Mesodermal cell (in vitro differentiated cells): Measurements from ENCODE around the gene HBS1L.

Experiments used
- H3K27ac ChIP-seq: 2 replicates; pipeline ENCODE4 v1.7.0; 2013; ENCODE audit warnings: mild to moderate bottlenecking, low read depth, low read length, moderate library complexity; ENCODE audit not compliant: severe bottlenecking
- H3K36me3 ChIP-seq: 2 replicates; pipeline ENCODE4 v1.7.1; 2013; ENCODE audit warnings: mild to moderate bottlenecking, low read length, moderate library complexity; ENCODE audit not compliant: control insufficient read depth, insufficient read depth
- H3K4me1 ChIP-seq: one replicate; pipeline ENCODE4 v1.7.1; 2013; ENCODE audit warnings: mild to moderate bottlenecking, low read length; ENCODE audit not compliant: insufficient read depth, control insufficient read depth, poor library complexity, severe bottlenecking
- H3K4me3 ChIP-seq: 2 replicates; pipeline ENCODE4 v1.7.0; 2013; ENCODE audit warnings: low read length, control low read depth, mild to moderate bottlenecking; ENCODE audit not compliant: insufficient read depth, poor library complexity, severe bottlenecking; ENCODE audit errors: extremely low read depth
- H3K9me3 ChIP-seq: 2 replicates; pipeline ENCODE4 v1.7.1; 2013; ENCODE audit warnings: mild to moderate bottlenecking, low read length, moderate library complexity; ENCODE audit not compliant: control insufficient read depth
- WGBS, 2 experiments: methylation state at CpG; one replicate each; pipeline ENCODE4 v1.1.5; 2013; ENCODE audit warnings: missing lambda C conversion rate in 2 of 2; ENCODE audit not compliant: insufficient coverage in 2 of 2; 5-methylcytosine and 5-hydroxymethylcytosine counted together

HBS1L gene

DNA sequence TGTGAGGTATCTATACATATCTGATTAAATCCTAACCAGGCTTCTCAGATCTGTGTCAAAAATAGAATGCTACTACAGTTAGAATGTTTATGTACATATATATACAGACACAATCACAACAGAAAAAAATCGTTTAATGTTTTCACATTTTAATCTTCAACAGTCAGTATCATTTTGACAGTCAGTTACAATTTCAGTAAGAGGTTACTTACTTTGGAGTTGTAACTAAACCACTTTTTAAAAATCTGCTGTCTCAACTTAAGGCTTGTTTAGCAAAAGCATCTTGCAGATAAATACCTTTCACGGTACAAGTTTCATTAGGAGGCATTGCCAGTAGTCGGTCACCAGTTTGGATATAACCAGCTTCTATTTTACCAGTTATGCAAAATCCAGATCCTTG is 72.5 kb downstream of the HBS1L start:
- Histone ChIP-seq H3K36me3 (peaks cover 27% of the 10 kb centered on the region), H3K27ac (no peak overlapping the region), H3K4me1 (peaks cover 3% of the 10 kb centered on the region), H3K9me3 (no peaks in the 10 kb centered on the region), H3K4me3 (no peak overlapping the region)
- 87 to 94% methylated on average over 2 of the region's 3 CpGs for WGBS, 2 experiments

DNA sequence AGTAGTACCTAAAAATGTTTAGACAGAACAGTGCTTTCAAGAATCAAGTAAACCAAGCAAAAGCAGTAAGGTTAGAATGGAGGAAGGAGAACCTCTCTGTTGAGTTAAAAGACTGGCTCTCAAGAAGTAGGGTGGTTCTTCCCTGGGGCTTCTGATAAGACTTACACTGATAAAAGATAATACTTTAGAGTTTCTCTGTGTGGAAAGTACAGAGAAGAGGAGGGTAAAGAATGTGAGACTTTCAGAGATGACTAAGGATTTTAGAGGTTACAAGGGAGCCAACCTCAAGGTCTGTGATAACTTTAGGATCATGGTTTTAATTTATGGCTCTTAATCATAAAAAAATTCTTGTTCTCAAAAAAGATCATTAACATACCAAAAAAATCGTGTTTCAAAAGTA is 73.8 kb downstream of the HBS1L start:
- peaks cover 3% of the 10 kb centered on the region for H3K4me1 ChIP-seq
- no peak overlapping the region for H3K4me3 ChIP-seq
- H3K9me3 ChIP-seq, result no peaks in the 10 kb centered on the region
- no CpG with 5 or more reads among the region's 1 CpG for WGBS, 2 experiments
- peaks cover 33% of the 10 kb centered on the region for H3K36me3 ChIP-seq
- no peak overlapping the region for H3K27ac ChIP-seq

DNA sequence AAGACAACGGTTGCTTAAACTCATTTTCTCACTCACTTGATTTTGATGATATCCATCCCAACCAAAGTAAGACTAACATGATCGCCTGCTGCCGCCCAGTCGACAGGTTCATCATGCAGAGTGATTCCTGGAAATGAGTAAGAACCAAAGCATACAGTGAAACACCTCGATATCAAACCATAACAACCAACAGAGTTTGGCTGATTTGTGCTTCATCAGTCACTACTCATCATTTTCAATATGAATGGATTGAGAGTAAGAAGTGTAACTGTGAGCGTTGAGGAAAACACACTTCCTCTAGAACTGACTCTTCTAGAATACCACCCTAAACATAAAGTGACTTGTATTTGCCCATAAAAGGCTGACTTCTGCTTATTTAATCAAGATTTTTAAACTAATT is 75.5 kb downstream of the HBS1L start:
- H3K36me3 ChIP-seq, result peaks cover 35% of the 10 kb centered on the region
- no peak overlapping the region for H3K27ac ChIP-seq
- H3K4me3 ChIP-seq, result no peak overlapping the region
- 100% methylated on average over 3 to 4 of the region's 6 CpGs for WGBS, 2 experiments
- no peaks in the 10 kb centered on the region for H3K9me3 ChIP-seq
- H3K4me1 ChIP-seq, result peaks cover 3% of the 10 kb centered on the region

DNA sequence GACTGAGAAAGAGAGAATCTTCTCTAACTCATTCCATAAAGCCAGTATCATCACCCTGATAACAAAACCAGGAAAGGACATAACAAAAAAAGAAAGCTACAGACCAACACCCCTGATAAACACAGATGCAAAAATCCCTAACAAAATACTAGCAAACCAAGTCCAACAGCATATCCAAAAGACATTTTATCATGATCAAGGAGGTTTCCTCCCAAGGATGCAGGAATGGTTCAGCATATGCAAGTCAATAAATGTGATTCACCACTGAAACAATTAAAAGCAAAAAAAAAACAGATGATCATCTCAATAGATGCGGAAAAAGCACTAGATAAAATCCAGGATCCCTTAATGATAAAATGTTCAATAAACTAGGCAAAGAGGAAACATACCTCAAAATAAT is 80.3 kb downstream of the HBS1L start:
- no peaks in the 10 kb centered on the region for H3K4me1 ChIP-seq
- H3K36me3 ChIP-seq, result peaks cover 24% of the 10 kb centered on the region
- H3K9me3 ChIP-seq, result no peaks in the 10 kb centered on the region
- no CpG with 5 or more reads among the region's 1 CpG for WGBS, 2 experiments
- H3K4me3 ChIP-seq, result no peak overlapping the region
- no peak overlapping the region for H3K27ac ChIP-seq

DNA sequence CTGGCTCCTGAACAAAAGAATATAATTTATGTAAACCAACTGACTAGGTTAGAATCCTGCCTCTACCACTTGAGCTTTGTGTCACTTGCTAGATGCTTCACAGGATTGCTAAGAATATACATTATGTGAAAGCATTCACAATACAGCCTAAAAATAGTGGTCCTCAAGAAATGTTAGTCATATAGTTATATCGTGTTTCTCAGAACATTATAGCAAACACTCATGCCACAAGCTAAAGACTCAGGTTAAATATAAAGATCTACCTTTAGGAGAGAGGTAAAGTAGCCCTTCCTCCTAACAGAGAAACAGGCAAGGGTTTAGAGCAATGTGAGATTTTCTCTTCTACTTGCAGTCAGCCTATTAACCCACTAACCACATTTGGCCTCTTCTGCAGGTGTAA is 86.9 kb downstream of the HBS1L start:
- Histone ChIP-seq H3K36me3 (peaks cover 15% of the 10 kb centered on the region), H3K4me3 (no peak overlapping the region), H3K4me1 (no peaks in the 10 kb centered on the region), H3K27ac (no peak overlapping the region), H3K9me3 (no peaks in the 10 kb centered on the region)
- WGBS, 2 experiments, result no CpG with 5 or more reads among the region's 1 CpG

DNA sequence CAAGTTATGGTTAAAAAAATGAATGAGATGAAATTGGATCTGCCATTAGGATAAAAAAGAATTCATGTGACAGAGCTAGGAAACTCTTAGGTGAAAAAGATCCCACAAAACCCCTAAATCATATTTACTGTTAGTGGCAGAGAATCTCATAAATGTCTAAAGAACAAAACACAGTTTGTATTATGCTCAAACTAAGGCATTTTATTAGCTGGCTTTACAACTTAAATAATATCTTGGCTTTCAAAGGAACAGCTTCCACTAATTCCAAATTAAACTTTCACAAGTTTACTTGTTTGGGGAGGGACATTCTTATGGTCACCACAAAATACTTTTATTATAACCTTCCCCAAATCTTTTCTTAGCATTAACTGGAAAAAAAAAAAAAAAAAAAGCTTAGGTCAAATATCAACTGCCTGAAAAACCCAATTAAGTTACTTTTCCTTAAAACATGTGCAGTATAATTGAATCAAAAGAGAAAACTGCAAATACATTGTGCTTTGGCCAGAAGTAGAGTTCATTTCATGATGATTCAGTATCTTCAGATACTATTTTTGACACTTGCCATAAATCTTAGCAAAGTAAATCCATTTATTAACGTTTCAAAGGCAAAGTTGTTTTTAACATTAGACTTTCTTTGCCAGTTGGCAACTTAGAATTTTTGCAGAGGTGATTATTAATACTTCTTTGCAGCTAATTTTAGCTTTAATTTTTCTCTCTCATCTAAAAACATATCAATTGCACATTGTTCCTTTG is 90.0 kb downstream of the HBS1L start:
- Histone ChIP-seq H3K36me3 (peaks cover 23% of the 10 kb centered on the region), H3K4me1 (no peaks in the 10 kb centered on the region), H3K27ac (no peak overlapping the region), H3K4me3 (no peak overlapping the region), H3K9me3 (no peaks in the 10 kb centered on the region)
- WGBS, 2 experiments, result no CpG with 5 or more reads among the region's 1 CpG

DNA sequence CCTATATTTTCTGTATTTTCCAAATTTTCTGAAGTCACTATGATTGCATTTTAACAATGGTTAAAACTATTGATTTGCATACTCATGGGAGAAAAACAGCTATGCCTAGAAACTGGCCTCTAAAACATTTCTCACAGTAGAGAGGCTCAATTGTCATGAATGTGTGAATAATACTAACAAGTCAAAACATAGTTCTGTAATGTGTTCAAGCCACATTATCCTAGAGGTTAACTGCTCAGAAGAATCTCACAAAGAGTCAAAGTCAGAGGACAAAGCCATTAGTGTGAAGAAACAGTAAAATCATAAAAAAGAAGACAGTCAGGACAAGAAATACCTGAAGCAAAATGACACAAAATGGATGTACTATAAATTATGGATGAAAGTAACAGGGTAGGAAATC is 92.2 kb downstream of the HBS1L start:
- H3K4me3 ChIP-seq, result no peak overlapping the region
- no peaks in the 10 kb centered on the region for H3K4me1 ChIP-seq
- H3K9me3 ChIP-seq, result no peaks in the 10 kb centered on the region
- peaks cover 29% of the 10 kb centered on the region for H3K36me3 ChIP-seq
- no peak overlapping the region for H3K27ac ChIP-seq

DNA sequence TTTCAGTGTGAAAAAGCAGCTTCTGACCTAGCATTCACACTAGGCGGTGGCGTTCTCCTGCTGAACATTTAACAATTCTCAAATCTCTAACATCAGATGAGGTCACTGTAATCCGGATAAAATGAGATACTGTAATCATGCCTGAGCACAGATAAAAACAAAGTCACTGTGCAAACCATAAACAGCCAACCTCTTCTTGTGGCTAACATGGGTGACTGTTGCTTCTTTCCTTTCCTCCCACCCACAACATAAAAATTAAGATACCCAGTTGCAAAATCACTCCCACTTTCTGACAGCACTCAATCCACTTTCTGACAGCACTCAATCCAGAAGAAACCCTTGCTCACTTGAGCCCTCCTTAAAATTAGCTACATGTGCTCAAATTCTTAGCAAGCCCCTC is 93.3 kb downstream of the HBS1L start:
- Histone ChIP-seq H3K27ac (no peak overlapping the region), H3K36me3 (peaks cover 29% of the 10 kb centered on the region), H3K4me3 (no peak overlapping the region), H3K9me3 (no peaks in the 10 kb centered on the region), H3K4me1 (no peaks in the 10 kb centered on the region)
- 96 to 100% methylated on average over 1 to 3 of the region's 3 CpGs for WGBS, 2 experiments

DNA sequence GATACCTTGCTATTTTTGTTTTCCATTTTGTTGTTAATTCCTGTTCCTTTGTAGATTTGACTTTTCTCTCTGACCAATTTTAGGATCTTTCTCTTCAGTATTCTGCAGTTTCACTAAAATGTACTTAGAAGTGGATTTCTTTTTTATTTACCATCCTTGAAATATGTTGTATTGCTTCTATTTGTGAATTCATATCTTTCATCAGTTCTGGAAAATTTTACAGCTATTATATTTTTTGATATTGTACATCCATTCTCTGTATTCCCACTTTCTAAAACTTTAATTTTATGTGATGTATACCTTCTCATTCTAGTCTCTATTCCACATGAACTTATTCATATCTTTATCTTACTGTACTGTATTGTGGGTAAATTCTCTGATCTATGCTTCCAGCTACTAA is 95.0 kb downstream of the HBS1L start:
- H3K4me3 ChIP-seq, result no peak overlapping the region
- H3K36me3 ChIP-seq, result peaks cover 29% of the 10 kb centered on the region
- no peaks in the 10 kb centered on the region for H3K4me1 ChIP-seq
- no peaks in the 10 kb centered on the region for H3K9me3 ChIP-seq
- H3K27ac ChIP-seq, result no peak overlapping the region

DNA sequence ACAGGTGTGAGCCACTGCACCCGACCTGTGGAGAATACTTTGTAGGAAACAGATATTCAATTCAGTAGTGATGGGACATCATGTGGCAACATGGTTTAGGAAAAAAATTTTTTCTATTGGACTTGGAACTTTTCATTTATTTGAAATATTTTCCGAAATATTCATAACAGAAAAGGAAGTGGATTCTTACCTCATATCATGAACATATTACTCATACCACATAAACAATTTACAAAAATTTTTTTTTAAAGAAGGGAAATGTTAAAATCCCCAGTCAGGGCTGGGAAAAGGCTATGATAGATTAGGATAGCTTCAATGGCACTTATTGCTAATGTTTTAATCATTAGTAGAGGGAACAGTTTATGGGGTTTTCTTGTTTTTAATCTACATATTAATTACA is 97.9 kb downstream of the HBS1L start:
- H3K27ac ChIP-seq, result no peak overlapping the region
- H3K36me3 ChIP-seq, result peaks cover 12% of the 10 kb centered on the region
- H3K4me1 ChIP-seq, result no peaks in the 10 kb centered on the region
- WGBS, 2 experiments, result 71% methylated on average over 1 of the region's 2 CpGs; no CpG with 5 or more reads in 1 of the 2 experiments
- no peak overlapping the region for H3K4me3 ChIP-seq
- H3K9me3 ChIP-seq, result no peaks in the 10 kb centered on the region

DNA sequence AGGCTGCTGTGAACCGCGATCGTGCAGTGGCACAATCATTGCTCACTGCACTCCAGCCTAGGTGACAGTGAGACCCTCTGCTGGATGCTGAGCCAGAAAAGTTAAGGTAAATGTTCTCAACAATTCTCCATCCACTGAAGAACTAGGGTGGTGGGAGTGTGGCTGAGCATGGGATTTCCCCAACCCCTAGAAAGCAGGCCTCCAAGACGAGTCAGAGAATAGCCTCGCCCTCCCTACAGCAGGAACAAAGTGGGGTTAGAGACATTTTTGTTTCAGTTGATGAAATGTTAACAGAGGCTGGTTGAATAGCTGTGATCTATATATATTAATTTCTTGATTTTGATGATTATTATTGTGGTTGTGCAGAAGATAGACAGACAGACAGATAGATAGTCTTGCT is 98.6 kb downstream of the HBS1L start:
- Histone ChIP-seq H3K27ac (no peak overlapping the region), H3K4me3 (no peak overlapping the region), H3K36me3 (peaks cover 6% of the 10 kb centered on the region), H3K4me1 (no peaks in the 10 kb centered on the region), H3K9me3 (no peaks in the 10 kb centered on the region)
- whole genome bisulfite sequencing, 2 experiments, result 96% methylated on average over 3 of the region's 5 CpGs; no CpG with 5 or more reads in 1 of the 2 experiments
